ENCODE measurements around the gene PIK3R5.

- TF ChIP-seq CTCF (IDR thresholded peaks at IDR 0.05), result no peak
- no peak for TF ChIP-seq POLR2A (IDR thresholded peaks at IDR 0.05)
These were observed 97.4 kb downstream of the PIK3R5 start for GRCh38 chr17:8868092-8868491.

All from lower leg skin (tissue), 3 donors.